K562 (cell line): ENCODE data around the gene PAXIP1. TPM values are rescaled to one million over a fixed set of nuclear protein-coding genes. Genes with fewer than 3 reads are reported as not detected.
A peak's percentile ranks its signal among the peaks of the same experiment; 100 is the strongest.

Source experiments
- ATAC-seq: fragments of 200-7000 bp; cut with Tn5 transposase; 3 replicates; pipeline ENCODE4 v1.9.1; 2020; ENCODE audit warnings: moderate library complexity
- BruUV-seq: library from RNA; stranded (reverse); fragments of 400-500 nt; replicated peaks from 2 replicates; lab custom pipeline; 2021; lab: Mats Ljungman, UMichigan
- CTCF ChIA-PET: fragments of 300-600 bp; formaldehyde crosslinking; extraction: SDS; loops from one replicate; lab custom pipeline; 2021; ENCODE audit warnings: low intra/inter-chr PET ratio; lab: Yijun Ruan, JAX
- POLR2A ChIA-PET: fragments of 300-600, 350-650 bp; sonication (Branson Sonifier 250); formaldehyde crosslinking; extraction: SDS; loops from one replicate; lab custom pipeline; 2021; ENCODE audit warnings: antibody characterized with exemption, inconsistent platforms; lab: Yijun Ruan, JAX
- DNase-seq, 4 experiments: peaks; one replicate each; pipeline versions ENCODE4 v3.0.0 to v3.0.0-alpha.2; 2011 to 2018; ENCODE audit warnings: low spot score in 3 of 4, mixed read lengths in 3 of 4; ENCODE audit errors: extremely low read depth in 1 of 4
- FAIRE-seq: peaks from 2 replicates; lab custom pipeline; 2011; peaks lifted over from hg19 to GRCh38; lab: Jason Lieb, UNC
- H2AFZ ChIP-seq: 2 replicates; pipeline ENCODE4 v1.6.0; 2011; ENCODE audit warnings: low read depth, low read length, control low read depth, inconsistent platforms
- H3K27ac ChIP-seq: fragments of 200-600 bp; 3 replicates; pipeline ENCODE4 v1.8.0; 2011; ENCODE audit warnings: low read depth, mild to moderate bottlenecking, control low read depth, inconsistent platforms, low read length, moderate library complexity, mixed read lengths; ENCODE audit errors: extremely low read depth
- H3K27me3 ChIP-seq, 2 experiments: fragments of 300-600 bp in 1 of 2; 2 replicates in 1 of 2; 3 replicates in 1 of 2; pipeline versions ENCODE4 v1.6.0 to v1.8.0; 2011; ENCODE audit warnings: inconsistent platforms in 2 of 2, low read length in 2 of 2, mild to moderate bottlenecking in 1 of 2, mixed read lengths in 1 of 2, moderate library complexity in 1 of 2; ENCODE audit not compliant: control insufficient read depth in 2 of 2, insufficient read depth in 2 of 2
- H3K36me3 ChIP-seq: fragments of 300-600 bp; 3 replicates; pipeline ENCODE4 v1.8.0; 2011; ENCODE audit warnings: mild to moderate bottlenecking, low read length, inconsistent platforms; ENCODE audit not compliant: control insufficient read depth, insufficient read depth
- H3K4me1 ChIP-seq, 2 experiments: fragments of 200-600 bp in 1 of 2; replicated peaks in 1 of 2; 2 replicates in 1 of 2; 3 replicates in 1 of 2; pipeline versions ENCODE4 v1.5.1 to v1.8.0; 2011; ENCODE audit warnings: inconsistent platforms in 2 of 2, low read length in 2 of 2, mild to moderate bottlenecking in 1 of 2, mixed read lengths in 1 of 2, moderate library complexity in 1 of 2; ENCODE audit not compliant: control insufficient read depth in 2 of 2, insufficient read depth in 2 of 2
- H3K4me2 ChIP-seq: 2 replicates; pipeline ENCODE4 v1.6.1; 2011; ENCODE audit warnings: low read length, control low read depth, inconsistent platforms, mixed read lengths; ENCODE audit not compliant: insufficient read depth
- H3K4me3 ChIP-seq: fragments of 200-600 bp; sonication (generic), shearing (Covaris generic); 2 replicates; pipeline ENCODE4 v1.5.1; 2016; ENCODE audit warnings: control low read depth, inconsistent platforms
- H3K79me2 ChIP-seq: fragments of 200-600 bp; 3 replicates; pipeline ENCODE4 v1.8.0; 2011; ENCODE audit warnings: low read length, inconsistent platforms; ENCODE audit not compliant: control insufficient read depth, insufficient read depth
- H3K9ac ChIP-seq, 2 experiments: 2 replicates each; pipeline versions ENCODE4 v1.6.0 to v1.6.1; 2011; ENCODE audit warnings: low read depth in 2 of 2, low read length in 2 of 2, control low read depth in 1 of 2, inconsistent platforms in 1 of 2, mild to moderate bottlenecking in 1 of 2, mixed read lengths in 1 of 2; ENCODE audit not compliant: insufficient read depth in 1 of 2
- H3K9me1 ChIP-seq: one replicate; pipeline ENCODE4 v1.6.0; 2011; ENCODE audit warnings: inconsistent platforms, mild to moderate bottlenecking, low read length, moderate library complexity; ENCODE audit not compliant: control insufficient read depth, insufficient read depth
- H3K9me3 ChIP-seq: replicated peaks from 2 replicates; pipeline ENCODE4 v1.5.1; 2011; ENCODE audit warnings: low read depth, low read length, inconsistent platforms; ENCODE audit not compliant: control insufficient read depth, insufficient read depth
- H4K20me1 ChIP-seq: replicated peaks from 2 replicates; pipeline ENCODE4 v1.6.1; 2011; ENCODE audit warnings: low read length, inconsistent platforms, mixed read lengths; ENCODE audit not compliant: control insufficient read depth, insufficient read depth
- BCOR ChIP-seq: fragments of 450-650 bp; IDR thresholded peaks from 2 replicates; pipeline ENCODE4 v1.6.1; 2016
- CEBPG ChIP-seq, 3 experiments: fragments of 200-800 bp in 1 of 3; sonication (Bioruptor generic) in 1 of 3; sonication (generic) in 1 of 3; formaldehyde crosslinking in 1 of 3; IDR thresholded peaks in 2 of 3; conservative IDR thresholded peaks in 1 of 3; 2 replicates each; pipeline versions ENCODE4 v1.6.1 to v1.8.0; 2016 to 2022; ENCODE audit warnings: missing compliant biosample characterization in 2 of 3, missing genetic modification characterization in 2 of 3, mild to moderate bottlenecking in 1 of 3, missing genetic modification reagents in 1 of 3
- FOSL1 ChIP-seq: fragments of 200-800 bp; sonication (Bioruptor generic); conservative IDR thresholded peaks from 2 replicates; pipeline ENCODE4 v1.6.1; 2016; ENCODE audit warnings: missing genetic modification characterization, missing compliant biosample characterization
- NKRF ChIP-seq: fragments of 450-650 bp; IDR thresholded peaks from 2 replicates; pipeline ENCODE4 v1.6.1; 2016; ENCODE audit warnings: borderline replicate concordance
- TAF1 ChIP-seq: IDR thresholded peaks from 2 replicates; pipeline ENCODE4 v1.6.1; 2011; ENCODE audit warnings: mild to moderate bottlenecking, low read length, moderate library complexity; ENCODE audit not compliant: insufficient read depth, control insufficient read depth, severe bottlenecking; ENCODE audit errors: extremely low read depth
- TAF15 ChIP-seq: fragments of 200-400 bp; formaldehyde crosslinking; IDR thresholded peaks from 2 replicates; pipeline ENCODE4 v1.6.1; 2017; ENCODE audit warnings: mild to moderate bottlenecking, low read depth, low read length, moderate library complexity
- ZBTB5 ChIP-seq: fragments of 450-650 bp; IDR thresholded peaks from 2 replicates; pipeline ENCODE4 v1.6.1; 2017; ENCODE audit warnings: antibody characterized with exemption
- ZNF696 ChIP-seq: fragments of 250-450 bp; sonication (Bioruptor Pico); conservative IDR thresholded peaks from 2 replicates; pipeline ENCODE4 v1.4.0; 2020; ENCODE audit warnings: mild to moderate bottlenecking, moderate library complexity
- WGBS: fragments of 100-300 bp; shearing (Covaris generic); methylation state at CpG from one replicate; pipeline ENCODE4 v1.1.6; 2016; ENCODE audit warnings: low coverage, mixed read lengths; ENCODE audit not compliant: insufficient coverage; ENCODE audit errors: missing lambda C conversion rate; 5-methylcytosine and 5-hydroxymethylcytosine counted together
- in situ Hi-C: fragments of 300-500 bp; cut with MboI; formaldehyde crosslinking; loops from 4 replicates; pipeline ENCODE4 v1.15.0; 2018; ENCODE audit warnings: inconsistent platforms, mixed read lengths
- intact Hi-C: fragments of 100-400 bp; cut with micrococcal nuclease; formaldehyde crosslinking; loops from 2 replicates; pipeline ENCODE4 v1.14.2; 2022
- polyA plus RNA-seq, 8 experiments: library from polyadenylated mRNA; depleted of rRNA in 4 of 8; stranded (reverse) in 5 of 8; unstranded in 3 of 8; fragments of >200 nt; fragmentation: Nextera tagmentation in 2 of 8; fragmentation: Illumina TruSeq in 1 of 8; extraction: Ambion mirVana in 2 of 8; extraction: Trizol in 1 of 8; gene quantifications; 2 replicates each; pipeline versions ENCODE4 v1.2.1 to v1.2.3, GENCODE V29; 2011 to 2014; ENCODE audit warnings: inconsistent platforms in 1 of 8, missing spikeins in 1 of 8
- total RNA-seq, 7 experiments: library from RNA; depleted of rRNA in 6 of 7; stranded (reverse); fragments of >200 nt in 6 of 7; fragmentation: Illumina TruSeq in 2 of 7; extraction: Trizol in 2 of 7; gene quantifications; 2 replicates each; pipeline versions ENCODE4 v1.2.1 to v1.2.3, GENCODE V29; 2011 to 2021; ENCODE audit warnings: low replicate concordance in 1 of 7

Gene PAXIP1
- total and polyA plus RNA-seq, 9 of the 15 experiments (the other 6 are each of a cell fraction or from before 2014, with no cell fraction given): 9.7 to 37.9 (median 28.4) TPM

- peaks cover 91% of the 10 kb centered on the region for H3K36me3 ChIP-seq
- H3K4me3 ChIP-seq: no peak overlapping the region
- H3K9me1 ChIP-seq: no peaks in the 10 kb centered on the region
- DNase-seq (no peak), ATAC-seq (no peak), FAIRE-seq (no peak)
- 0 out of 2 replicates have a peak, but pooled peaks cover under 1% of the 10 kb centered on the region for H4K20me1 ChIP-seq
- no peak overlapping the region for H3K9ac ChIP-seq
- CTCF ChIA-PET: no interaction called here
- POLR2A ChIA-PET: no interaction called here
- BruUV-seq: no TSS peak
- H3K4me1 ChIP-seq: peaks cover 0 to 5% of the 10 kb centered on the region in 2 experiments; a peak in 1 of 5 replicates
- in situ Hi-C loops (no loop called here), intact Hi-C loops (no loop called here)
- peaks cover 4% of the 10 kb centered on the region; the same call in 1 of the 3 replicates for H3K79me2 ChIP-seq
- TF ChIP-seq BCOR (no peak), TAF15 (no peak)
- H2AFZ ChIP-seq: no peak overlapping the region
- H3K4me2 ChIP-seq: no peak overlapping the region
- 92% methylated on average over 3 of the region's 3 CpGs for WGBS
- H3K27me3 ChIP-seq: no peaks in the 10 kb centered on the region
- no peak overlapping the region for H3K27ac ChIP-seq
- no peaks in the 10 kb centered on the region for H3K9me3 ChIP-seq
Observed at GRCh38 chr7:154967401-154967955, 35.4 kb downstream of the PAXIP1 start.

GRCh38 chr7:154965014-154965413 is 37.9 kb downstream of the PAXIP1 start:
- in situ Hi-C loops: no loop called here
- no TSS peak for BruUV-seq
- intact Hi-C loops: no loop called here
- TF ChIP-seq FOSL1 (tag): no peak
- TF ChIP-seq ZBTB5: no peak
- TF ChIP-seq NKRF: no peak
- TF ChIP-seq TAF1: no peak
- TF ChIP-seq CEBPG (CRISPR knock-in tag; IDR thresholded peaks at IDR 0.05): no peak
- no peak for TF ChIP-seq CEBPG (tag; conservative IDR thresholded peaks at IDR 0.05 in 1 of 2, IDR thresholded peaks at IDR 0.05 in 1 of 2)
- no peak for TF ChIP-seq ZNF696 (CRISPR knock-in tag)

More at GRCh38 chr7:154965014-154965413, 37.9 kb downstream of the PAXIP1 start:
- DNase-seq: peak in 1 of 4 experiments; percentile 11
- Histone ChIP-seq H3K27me3 (no peaks in the 10 kb centered on the region), H3K4me2 (no peak overlapping the region), H3K79me2 (no peaks in the 10 kb centered on the region), H3K4me1 (peaks cover 0 to 5% of the 10 kb centered on the region in 2 experiments; a peak in 1 of 5 replicates), H3K9me3 (no peaks in the 10 kb centered on the region), H3K4me3 (no peak overlapping the region), H4K20me1 (no peaks in the 10 kb centered on the region), H3K27ac (no peak overlapping the region), H3K9me1 (no peaks in the 10 kb centered on the region), H3K9ac (no peak overlapping the region), H2AFZ (no peak overlapping the region), H3K36me3 (peaks cover 99% of the 10 kb centered on the region)
- peak; percentile 42; the same call in 2 of the 3 replicates for ATAC-seq
- WGBS: 67% methylated on average over 6 of the region's 6 CpGs
- no peak for FAIRE-seq
- CTCF ChIA-PET: no interaction called here
- POLR2A ChIA-PET: interaction anchor here (0.5 kb wide), 1 partner anchor 21 kb away, joined by 3 read pairs; no protein-coding TSS in a partner anchor
